Epithelial cell of esophagus (primary cell): ENCODE results near the gene MPZL2.

Source experiments
- DNase-seq: peaks from one replicate; pipeline ENCODE4 v3.0.0; 2010; ENCODE audit warnings: low read depth
- H3K4me3 ChIP-seq: 2 replicates; pipeline ENCODE4 v1.5.1; 2011; ENCODE audit warnings: mild to moderate bottlenecking, low read length, control low read depth
- TF ChIP-seq, protein P1 (sequence below): IDR thresholded peaks from 2 replicates; pipeline ENCODE4 v1.5.1; 2011; ENCODE audit warnings: low read depth, mild to moderate bottlenecking, low read length, control low read depth, inconsistent platforms; ENCODE audit not compliant: insufficient read depth; ENCODE audit errors: missing control alignments

The MPZL2 gene

DNA sequence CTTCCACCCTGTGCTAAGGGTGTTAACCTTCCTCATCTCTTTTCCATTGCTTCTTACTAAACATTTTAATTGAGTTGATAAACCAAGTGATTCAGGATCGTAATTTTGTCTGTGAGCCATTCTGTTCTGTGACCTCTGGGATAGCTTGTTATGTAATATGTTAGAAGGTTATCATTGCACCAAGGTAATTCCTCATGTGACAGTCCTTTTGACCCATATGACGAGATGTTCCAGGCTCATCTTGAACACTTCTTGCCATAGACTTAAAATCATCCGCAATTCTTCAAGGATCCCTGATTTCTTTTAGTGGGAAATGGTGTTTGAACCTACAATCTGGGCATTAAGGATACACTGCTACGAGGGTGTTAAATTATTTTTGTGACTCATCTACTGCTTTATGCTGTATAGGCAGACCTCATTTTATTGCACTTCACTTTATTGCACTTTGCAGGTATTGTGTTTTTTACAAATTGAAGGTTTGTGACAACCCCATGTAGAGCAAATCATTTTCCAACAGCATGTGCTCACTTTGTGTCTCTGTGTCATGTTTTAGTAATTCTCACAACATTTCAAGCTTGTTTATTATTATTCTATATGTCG is 19.0 kb upstream of the MPZL2 start:
- TF ChIP-seq, protein P1, sequence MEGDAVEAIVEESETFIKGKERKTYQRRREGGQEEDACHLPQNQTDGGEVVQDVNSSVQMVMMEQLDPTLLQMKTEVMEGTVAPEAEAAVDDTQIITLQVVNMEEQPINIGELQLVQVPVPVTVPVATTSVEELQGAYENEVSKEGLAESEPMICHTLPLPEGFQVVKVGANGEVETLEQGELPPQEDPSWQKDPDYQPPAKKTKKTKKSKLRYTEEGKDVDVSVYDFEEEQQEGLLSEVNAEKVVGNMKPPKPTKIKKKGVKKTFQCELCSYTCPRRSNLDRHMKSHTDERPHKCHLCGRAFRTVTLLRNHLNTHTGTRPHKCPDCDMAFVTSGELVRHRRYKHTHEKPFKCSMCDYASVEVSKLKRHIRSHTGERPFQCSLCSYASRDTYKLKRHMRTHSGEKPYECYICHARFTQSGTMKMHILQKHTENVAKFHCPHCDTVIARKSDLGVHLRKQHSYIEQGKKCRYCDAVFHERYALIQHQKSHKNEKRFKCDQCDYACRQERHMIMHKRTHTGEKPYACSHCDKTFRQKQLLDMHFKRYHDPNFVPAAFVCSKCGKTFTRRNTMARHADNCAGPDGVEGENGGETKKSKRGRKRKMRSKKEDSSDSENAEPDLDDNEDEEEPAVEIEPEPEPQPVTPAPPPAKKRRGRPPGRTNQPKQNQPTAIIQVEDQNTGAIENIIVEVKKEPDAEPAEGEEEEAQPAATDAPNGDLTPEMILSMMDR, result no peak
- no peak overlapping the region for H3K4me3 ChIP-seq
- no peak for DNase-seq

DNA sequence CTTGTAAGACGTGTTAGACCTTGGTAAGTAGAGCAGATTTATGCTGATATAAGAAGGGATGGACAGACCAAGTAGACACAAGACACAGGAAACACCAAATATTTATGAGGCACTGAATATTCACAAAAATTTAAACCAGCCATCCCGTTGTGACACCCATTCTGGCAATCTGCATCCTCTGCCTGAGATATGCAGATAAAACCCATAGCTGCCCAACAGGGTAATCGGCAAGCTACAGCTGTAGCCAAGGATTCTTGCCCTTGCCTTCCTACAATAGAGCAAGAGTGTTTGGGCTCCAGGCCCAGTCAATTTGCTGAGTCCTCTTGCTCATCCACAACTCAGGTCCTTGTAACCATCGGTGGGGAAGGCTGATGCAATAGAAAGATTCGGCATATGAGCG is 18.5 kb upstream of the MPZL2 start:
- TF ChIP-seq, protein P1, result no peak
- no peak for DNase-seq
- H3K4me3 ChIP-seq, result no peak overlapping the region

DNA sequence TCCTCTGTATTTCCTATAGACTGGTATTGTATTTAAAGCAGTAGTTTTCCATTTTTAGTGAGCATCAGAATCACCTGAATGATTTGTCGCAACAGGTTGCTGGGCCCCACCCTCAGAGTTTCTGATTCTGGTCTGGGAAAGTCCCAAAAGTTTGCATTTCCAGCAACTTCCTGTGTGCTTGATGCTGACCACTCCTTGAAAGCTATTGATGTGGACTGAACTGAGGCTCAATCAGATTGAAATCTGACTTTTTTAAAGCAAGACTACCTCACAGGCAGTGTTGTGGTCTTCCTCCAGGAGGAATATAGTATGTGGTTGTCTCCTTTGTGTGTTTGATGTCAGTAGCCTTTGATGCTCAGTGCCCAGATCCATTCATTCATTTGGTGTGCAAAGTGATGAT is 17.2 kb upstream of the MPZL2 start:
- TF ChIP-seq, protein P1, result no peak
- peak; percentile 71 for DNase-seq
- no peak overlapping the region for H3K4me3 ChIP-seq

DNA sequence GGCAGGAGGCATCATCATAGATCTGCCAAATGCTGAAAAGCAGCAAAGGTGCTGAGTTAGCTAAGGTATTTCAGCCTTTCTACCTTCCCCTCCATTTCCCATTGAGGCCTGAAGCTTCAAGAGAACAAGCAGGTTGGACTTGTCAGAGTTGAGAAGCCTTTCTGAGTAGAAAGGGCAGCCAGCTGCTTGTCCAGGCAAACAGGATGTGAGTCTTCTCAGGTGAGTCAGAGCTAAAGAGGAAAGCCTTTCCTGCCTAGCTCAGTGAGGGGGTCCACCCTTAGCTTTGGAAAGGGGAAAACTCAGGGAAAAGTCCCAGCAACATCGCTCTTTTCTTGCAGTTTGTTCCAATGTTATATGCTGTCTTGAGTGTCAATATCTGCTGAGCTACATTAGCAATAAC is 13.2 kb upstream of the MPZL2 start:
- H3K4me3 ChIP-seq, result no peak overlapping the region
- peak; percentile 97 for DNase-seq
- TF ChIP-seq, protein P1, result no peak

DNA sequence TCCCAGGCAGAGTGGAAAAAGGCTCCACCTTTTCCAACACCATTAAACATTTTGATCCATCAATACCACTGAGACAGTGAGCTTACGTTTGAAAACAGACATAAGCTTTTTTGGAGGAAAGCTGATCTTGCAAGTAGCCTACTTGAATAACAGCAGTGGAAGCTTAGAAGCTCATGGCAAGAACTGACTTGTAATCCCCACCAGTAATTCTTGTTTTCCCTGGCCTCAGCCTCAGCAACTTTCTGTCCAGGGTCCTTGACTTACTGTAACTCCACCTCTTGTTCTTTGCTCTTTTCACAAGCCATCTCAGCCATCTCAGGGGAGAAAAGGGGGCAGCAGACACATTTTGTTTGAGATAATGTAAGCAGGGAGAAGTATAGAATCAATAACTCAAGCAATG is 12.3 kb upstream of the MPZL2 start:
- TF ChIP-seq, protein P1, result no peak
- peak; percentile 87 for DNase-seq
- H3K4me3 ChIP-seq, result no peak overlapping the region

DNA sequence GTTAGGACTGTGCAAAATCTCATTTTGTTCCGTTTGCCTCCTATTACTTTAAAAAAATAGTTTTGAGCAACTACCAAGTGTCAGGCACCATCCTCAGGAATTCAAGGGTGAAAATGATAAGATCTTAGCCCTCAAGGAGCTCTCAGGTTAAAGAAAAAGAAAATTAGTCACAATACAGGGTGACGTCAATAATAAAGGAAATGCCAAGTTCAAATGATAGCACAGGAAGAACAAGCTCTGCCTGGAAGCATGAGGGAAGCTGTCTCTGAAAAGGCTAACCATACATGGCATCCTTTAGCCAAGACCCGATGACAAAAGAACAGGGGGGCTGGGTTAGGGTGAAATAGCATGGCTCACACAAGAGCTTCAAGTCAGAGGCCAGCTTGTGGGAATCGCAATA is 11.1 kb upstream of the MPZL2 start:
- DNase-seq, result peak; percentile 80

DNA sequence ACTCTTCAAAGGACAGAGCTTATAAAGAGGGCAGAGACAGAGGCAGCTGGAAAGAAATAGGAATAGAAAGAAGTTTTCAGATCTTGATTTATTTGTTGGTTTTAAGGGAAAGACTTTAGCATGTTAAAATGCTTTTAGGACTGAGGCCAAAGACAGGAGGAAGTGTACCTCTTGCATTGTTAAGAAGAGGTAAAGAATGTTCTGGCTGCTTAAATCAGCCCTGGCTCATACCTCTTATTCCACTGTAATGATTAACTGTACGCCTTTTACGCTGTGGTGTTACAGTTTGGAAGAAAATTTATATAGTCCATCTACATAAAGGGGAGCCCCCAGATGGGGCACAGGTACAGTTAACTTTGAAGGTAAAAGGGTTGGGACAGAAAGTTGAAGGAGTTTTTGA is 10.1 kb upstream of the MPZL2 start:
- no peak overlapping the region for H3K4me3 ChIP-seq
- TF ChIP-seq, protein P1, result no peak

More for the DNA sequence above, 11.1 kb upstream of the MPZL2 start:
- TF ChIP-seq, protein P1, result no peak
- no peak overlapping the region for H3K4me3 ChIP-seq

More for the DNA sequence above, 10.1 kb upstream of the MPZL2 start:
- no peak for DNase-seq
